MCF 10A (cell line): ENCODE data around the gene FRMD3. TPM values are rescaled to one million over a fixed set of nuclear protein-coding genes. Genes with fewer than 3 reads are reported as not detected.

ENCODE experiments used
- BruUV-seq: library from RNA; stranded (reverse); fragments of 400-500 nt; replicated peaks from 2 replicates; lab custom pipeline; 2021; lab: Mats Ljungman, UMichigan
- CTCF ChIA-PET: fragments of 300-600 bp; sonication (Branson Sonifier 250); formaldehyde crosslinking; extraction: SDS; loops from one replicate; lab custom pipeline; 2021; ENCODE audit warnings: antibody characterized with exemption, inconsistent platforms; lab: Yijun Ruan, JAX
- POLR2A ChIA-PET: fragments of 300-600, 350-650 bp; sonication (Branson Sonifier 250); formaldehyde crosslinking; extraction: SDS; loops from one replicate; lab custom pipeline; 2020; ENCODE audit warnings: antibody characterized with exemption, inconsistent platforms; lab: Yijun Ruan, JAX
- DNase-seq: peaks from one replicate; pipeline ENCODE4 v3.0.0-alpha.2; 2018; ENCODE audit not compliant: unreplicated experiment
- H3K27ac Mint-ChIP-seq: one replicate; pipeline ENCODE4 v1.8.0; 2022; ENCODE audit warnings: mild to moderate bottlenecking, low read depth, mixed read lengths; ENCODE audit not compliant: unreplicated experiment
- H3K27me3 Mint-ChIP-seq: one replicate; pipeline ENCODE4 v1.8.0; 2022; ENCODE audit warnings: mixed read lengths; ENCODE audit not compliant: insufficient read depth, unreplicated experiment
- H3K36me3 Mint-ChIP-seq: one replicate; pipeline ENCODE4 v1.8.0; 2022; ENCODE audit warnings: mild to moderate bottlenecking, moderate library complexity, mixed read lengths; ENCODE audit not compliant: insufficient read depth, unreplicated experiment
- H3K4me1 Mint-ChIP-seq: one replicate; pipeline ENCODE4 v1.8.0; 2022; ENCODE audit warnings: mixed read lengths; ENCODE audit not compliant: insufficient read depth, unreplicated experiment
- H3K4me3 Mint-ChIP-seq: one replicate; pipeline ENCODE4 v1.8.0; 2022; ENCODE audit warnings: mild to moderate bottlenecking, moderate library complexity, mixed read lengths; ENCODE audit not compliant: unreplicated experiment
- H3K9me3 Mint-ChIP-seq: one replicate; pipeline ENCODE4 v1.8.0; 2022; ENCODE audit warnings: mixed read lengths; ENCODE audit not compliant: unreplicated experiment
- intact Hi-C: fragments of 100-400 bp; cut with micrococcal nuclease; formaldehyde crosslinking; loops from 2 replicates; pipeline ENCODE4 v1.14.1; 2022
- total RNA-seq: library from RNA; stranded (reverse); gene quantifications from 2 replicates; pipeline ENCODE4 v1.2.3, GENCODE V29; 2022
- TF ChIP-seq, protein P1 (sequence below): fragments of 200-600 bp; IDR thresholded peaks from one replicate; pipeline ENCODE4 v1.8.0; 2022; ENCODE audit warnings: antibody characterized with exemption, mild to moderate bottlenecking; ENCODE audit not compliant: unreplicated experiment

FRMD3 gene
- total RNA-seq, 1 experiment from 2014 or later: 0.28 TPM

GRCh38 chr9:83405759-83406158 is 132.4 kb downstream of the FRMD3 start:
- POLR2A ChIA-PET: no interaction called here
- peaks cover 10% of the 10 kb centered on the region for H3K27me3 Mint-ChIP-seq
- no peak for DNase-seq
- H3K9me3 Mint-ChIP-seq: peaks cover 8% of the 10 kb centered on the region
- no peak overlapping the region for H3K4me3 Mint-ChIP-seq
- H3K36me3 Mint-ChIP-seq: no peaks in the 10 kb centered on the region
- CTCF ChIA-PET: interaction anchor here (0.6 kb wide), 1 partner anchor 413 kb away, joined by 4 read pairs; no protein-coding TSS in a partner anchor
- TF ChIP-seq, protein P1, sequence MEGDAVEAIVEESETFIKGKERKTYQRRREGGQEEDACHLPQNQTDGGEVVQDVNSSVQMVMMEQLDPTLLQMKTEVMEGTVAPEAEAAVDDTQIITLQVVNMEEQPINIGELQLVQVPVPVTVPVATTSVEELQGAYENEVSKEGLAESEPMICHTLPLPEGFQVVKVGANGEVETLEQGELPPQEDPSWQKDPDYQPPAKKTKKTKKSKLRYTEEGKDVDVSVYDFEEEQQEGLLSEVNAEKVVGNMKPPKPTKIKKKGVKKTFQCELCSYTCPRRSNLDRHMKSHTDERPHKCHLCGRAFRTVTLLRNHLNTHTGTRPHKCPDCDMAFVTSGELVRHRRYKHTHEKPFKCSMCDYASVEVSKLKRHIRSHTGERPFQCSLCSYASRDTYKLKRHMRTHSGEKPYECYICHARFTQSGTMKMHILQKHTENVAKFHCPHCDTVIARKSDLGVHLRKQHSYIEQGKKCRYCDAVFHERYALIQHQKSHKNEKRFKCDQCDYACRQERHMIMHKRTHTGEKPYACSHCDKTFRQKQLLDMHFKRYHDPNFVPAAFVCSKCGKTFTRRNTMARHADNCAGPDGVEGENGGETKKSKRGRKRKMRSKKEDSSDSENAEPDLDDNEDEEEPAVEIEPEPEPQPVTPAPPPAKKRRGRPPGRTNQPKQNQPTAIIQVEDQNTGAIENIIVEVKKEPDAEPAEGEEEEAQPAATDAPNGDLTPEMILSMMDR: no peak
- BruUV-seq: no TSS peak
- no peaks in the 10 kb centered on the region for H3K4me1 Mint-ChIP-seq
- no peak overlapping the region for H3K27ac Mint-ChIP-seq
- intact Hi-C loops: no loop called here

DNA sequence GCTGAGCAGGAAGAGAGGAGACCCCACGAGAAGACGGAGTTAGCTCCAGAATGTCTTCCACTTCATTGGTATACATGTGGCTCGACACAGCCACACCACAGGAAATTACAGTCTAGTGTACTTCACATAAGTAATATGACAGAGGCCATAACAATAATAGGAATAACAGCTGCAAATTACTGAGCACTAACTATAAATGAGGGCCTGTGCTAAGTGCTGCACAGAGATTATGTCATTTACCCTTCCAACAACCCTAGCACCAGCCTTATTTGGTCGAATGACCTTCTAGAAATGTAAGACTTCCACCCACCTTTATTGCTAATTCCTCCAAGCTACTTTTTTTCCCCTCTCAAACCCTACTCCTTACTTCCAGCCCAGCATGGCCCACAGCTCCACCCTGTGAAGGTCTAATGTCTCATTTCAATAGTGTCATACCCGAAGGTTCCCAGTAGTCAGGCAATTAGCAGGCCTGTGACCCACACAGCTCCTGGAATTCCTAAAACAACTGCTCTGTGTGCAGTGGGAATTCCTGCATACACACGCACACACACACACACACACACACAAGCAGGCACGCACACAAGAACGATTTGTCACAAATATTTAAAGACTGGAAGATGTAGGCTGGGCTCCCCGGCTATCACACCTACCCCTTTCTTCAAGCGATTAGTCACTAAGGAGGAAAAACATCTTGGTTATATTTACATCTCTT is 134.5 kb downstream of the FRMD3 start:
- POLR2A ChIA-PET: no interaction called here
- no peak for DNase-seq
- Mint-ChIP-seq H3K4me1 (no peaks in the 10 kb centered on the region), H3K36me3 (no peaks in the 10 kb centered on the region), H3K9me3 (peaks cover 8% of the 10 kb centered on the region), H3K4me3 (no peak overlapping the region), H3K27ac (no peak overlapping the region), H3K27me3 (no peaks in the 10 kb centered on the region)
- BruUV-seq: no TSS peak
- TF ChIP-seq, protein P1: no peak
- intact Hi-C loops: no loop called here
- CTCF ChIA-PET: interaction anchor here (0.7 to 0.8 kb wide), 2 partner anchors 322 to 1001 kb away, joined by 3 to 5 read pairs; no protein-coding TSS in a partner anchor

DNA sequence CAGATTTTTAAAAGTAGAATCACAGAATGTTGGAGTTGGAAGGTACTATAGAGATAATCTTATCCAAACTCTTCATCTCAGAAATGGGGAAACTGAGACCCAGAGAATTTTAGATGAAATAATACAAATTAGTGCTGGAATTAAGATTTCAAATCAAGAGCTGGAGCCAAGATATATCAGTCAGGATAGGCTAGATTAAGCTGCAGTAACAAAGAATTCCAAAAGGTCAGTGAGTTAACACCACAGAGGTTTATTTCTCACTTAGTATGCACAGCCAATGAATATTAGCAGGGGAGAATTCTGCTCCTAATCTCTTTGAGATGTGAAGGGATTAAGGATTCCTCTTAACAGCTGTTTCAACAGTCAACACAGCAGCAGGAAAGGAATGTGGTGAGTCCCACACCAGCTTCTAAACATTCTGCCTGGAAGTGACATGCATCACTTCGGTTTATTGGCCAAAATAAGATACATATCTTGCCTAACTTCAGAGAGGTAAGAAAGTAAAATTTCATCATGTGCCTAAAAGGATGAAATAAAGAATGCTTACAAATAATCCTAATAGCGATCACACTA is 136.8 kb downstream of the FRMD3 start:
- BruUV-seq: no TSS peak
- H3K4me3 Mint-ChIP-seq: no peak overlapping the region
- TF ChIP-seq, protein P1: no peak
- intact Hi-C loops: no loop called here
- no peak for DNase-seq
- no peak overlapping the region for H3K27ac Mint-ChIP-seq
- CTCF ChIA-PET: interaction anchor here (0.6 kb wide), 1 partner anchor 16 kb away, joined by 3 read pairs; no protein-coding TSS in a partner anchor
- H3K36me3 Mint-ChIP-seq: peaks cover 6% of the 10 kb centered on the region
- POLR2A ChIA-PET: no interaction called here
- H3K27me3 Mint-ChIP-seq: no peaks in the 10 kb centered on the region
- H3K4me1 Mint-ChIP-seq: no peaks in the 10 kb centered on the region
- no peaks in the 10 kb centered on the region for H3K9me3 Mint-ChIP-seq

DNA sequence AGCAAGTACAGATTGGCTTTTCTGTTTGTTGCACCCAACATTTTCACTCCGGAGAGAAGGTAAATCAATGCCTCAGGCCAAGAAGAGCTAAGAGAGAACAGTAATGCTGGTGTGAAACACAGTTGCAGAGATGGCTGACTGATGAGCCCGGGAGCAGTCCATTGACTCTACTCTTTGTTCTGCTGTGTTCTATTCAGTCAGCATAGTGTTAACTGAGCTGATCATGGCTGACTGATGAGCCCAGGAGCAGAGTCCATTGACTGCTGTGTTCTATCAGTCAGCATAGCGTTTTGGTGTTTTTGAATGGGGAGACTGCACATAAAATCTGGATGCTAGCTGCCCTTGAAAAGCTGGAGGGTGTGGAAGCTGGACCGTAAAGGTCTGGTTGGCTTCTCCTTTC is 141.4 kb downstream of the FRMD3 start:
- no peaks in the 10 kb centered on the region for H3K27me3 Mint-ChIP-seq
- ChIA-PET CTCF (interaction anchor here (0.6 kb wide), 1 partner anchor 32 kb away, joined by 4 read pairs; no protein-coding TSS in a partner anchor), POLR2A (no interaction called here)
- intact Hi-C loops: no loop called here
- BruUV-seq: no TSS peak
- no peak for DNase-seq
- H3K27ac Mint-ChIP-seq: no peak overlapping the region
- peaks cover 6% of the 10 kb centered on the region for H3K36me3 Mint-ChIP-seq
- TF ChIP-seq, protein P1: no peak
- H3K4me3 Mint-ChIP-seq: no peak overlapping the region
- no peaks in the 10 kb centered on the region for H3K9me3 Mint-ChIP-seq
- H3K4me1 Mint-ChIP-seq: no peaks in the 10 kb centered on the region
